Testis (tissue), 3 donors: ENCODE measurements around the gene DELE1. TPM values are rescaled to one million over a fixed set of nuclear protein-coding genes. Genes with fewer than 3 reads are reported as not detected.

ENCODE experiments used
- DNase-seq: peaks from one replicate; pipeline ENCODE4 v3.0.0-alpha.2; 2019
- H3K27ac ChIP-seq, 2 donors: fragments of 200-600 bp; sonication (generic); one replicate each; pipeline ENCODE4 v1.5.1; 2019
- H3K27me3 ChIP-seq: fragments of 200-600 bp; sonication (generic); one replicate; pipeline ENCODE4 v1.5.1; 2019
- H3K36me3 ChIP-seq: fragments of 200-600 bp; sonication (generic); one replicate; pipeline ENCODE4 v1.5.1; 2017; ENCODE audit warnings: low read depth; ENCODE audit errors: missing control alignments
- H3K4me1 ChIP-seq: fragments of 200-600 bp; sonication (generic); one replicate; pipeline ENCODE4 v1.5.1; 2019
- H3K4me3 ChIP-seq, 2 donors: fragments of 200-600 bp; sonication (generic); one replicate each; pipeline ENCODE4 v1.5.1; 2017 to 2019
- H3K9me3 ChIP-seq: fragments of 200-600 bp; sonication (generic); one replicate; pipeline ENCODE4 v1.5.1; 2017
- POLR2A ChIP-seq: fragments of 450-650 bp; IDR thresholded peaks from one replicate; pipeline ENCODE4 v1.6.1; 2017; ENCODE audit warnings: antibody characterized with exemption, mild to moderate bottlenecking, moderate library complexity
- whole genome bisulfite sequencing, 2 donors: methylation state at CpG; one replicate each; pipeline ENCODE4 v1.1.5; 2018; 5-methylcytosine and 5-hydroxymethylcytosine counted together
- intact Hi-C: fragments of 100-400 bp; cut with DNase I; formaldehyde crosslinking; loops from one replicate; pipeline ENCODE4 v1.15.1; 2023; ENCODE audit warnings: low total_unique reads
- polyA plus RNA-seq: library from polyadenylated mRNA; stranded (reverse); fragments of 350-450 nt; fragmentation: Illumina TruSeq; extraction: RNeasy Lipid Tissue Mini Kit (QIAGEN cat#74804); gene quantifications from one replicate; pipeline ENCODE4 v1.2.3, GENCODE V29; 2014; ENCODE audit warnings: low read depth, low replicate concordance; ENCODE audit not compliant: insufficient read depth
- total RNA-seq, 2 donors: library from RNA; depleted of rRNA; stranded (reverse); fragments of >200 nt; gene quantifications; one replicate each; pipeline ENCODE4 v1.2.3, GENCODE V29; 2016
- TF ChIP-seq, protein P1 (sequence below), 3 experiments: fragments of 450-650 bp in 2 of 3; fragments of 200-600 bp in 1 of 3; sonication (generic) in 1 of 3; IDR thresholded peaks; one replicate each; pipeline ENCODE4 v1.5.1; 2016 to 2019; ENCODE audit warnings: antibody characterized with exemption in 3 of 3, mild to moderate bottlenecking in 2 of 3, moderate library complexity in 1 of 3

The DELE1 gene
- total and polyA plus RNA-seq, 3 donors from 2014 or later = 51.2 to 75.8 (median 69.9) TPM

DNA sequence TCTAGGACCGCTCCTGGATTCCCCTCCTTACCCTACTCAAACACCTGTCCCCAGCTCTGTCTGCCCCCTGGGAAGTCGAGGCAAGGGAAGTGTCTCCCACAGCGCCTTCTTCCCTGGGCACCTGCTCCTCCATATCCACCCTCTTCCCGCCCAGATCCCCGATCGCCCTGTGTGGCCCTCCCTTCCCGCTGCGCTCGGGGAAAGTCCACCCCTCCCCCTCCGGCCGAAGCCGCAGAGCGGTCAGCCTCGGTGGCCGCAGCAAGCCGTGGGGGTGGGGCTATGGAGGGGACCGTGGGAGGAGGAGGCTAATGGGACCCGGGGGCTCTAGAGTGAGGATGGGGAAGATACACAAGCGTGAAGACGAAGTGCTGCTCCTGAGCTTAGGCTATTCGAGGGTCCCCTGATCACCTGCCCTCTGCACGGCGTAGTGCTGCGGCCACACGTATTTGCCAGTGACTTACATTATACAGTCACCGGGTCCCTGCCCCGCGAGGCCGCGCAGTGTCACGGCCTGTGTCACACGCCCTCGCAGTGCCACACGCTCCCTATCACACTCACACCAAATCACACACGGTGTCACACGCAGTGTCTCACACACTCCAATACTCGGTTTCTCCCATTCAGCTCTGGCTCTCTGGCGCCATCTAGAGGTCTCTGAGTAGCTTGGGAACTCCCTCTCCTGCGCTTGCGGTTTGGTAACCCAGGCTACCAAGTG, 44.8 kb upstream of the DELE1 start:
- Histone ChIP-seq H3K4me1 (peaks cover 43% of the 10 kb centered on the region), H3K27ac (no peak overlapping the region)

DNA sequence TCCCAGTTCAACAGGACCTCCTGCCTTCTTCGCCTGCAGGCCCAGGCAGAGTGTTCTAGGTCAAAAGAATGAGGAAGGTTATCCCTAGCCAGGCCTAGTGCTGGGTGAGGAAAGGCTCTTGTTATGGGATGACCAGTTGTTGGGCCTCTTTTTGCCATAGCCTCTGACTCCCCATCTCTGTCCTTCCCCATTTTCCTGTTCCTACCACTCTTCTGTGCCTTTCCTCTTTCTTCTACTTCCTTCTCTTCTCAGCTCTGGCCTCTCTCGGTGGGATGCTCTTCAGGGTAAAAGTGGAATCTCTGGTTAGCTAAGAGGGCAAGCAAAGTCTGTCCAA, 44.3 kb upstream of the DELE1 start:
- no peak for TF ChIP-seq POLR2A
- TF ChIP-seq, protein P1, sequence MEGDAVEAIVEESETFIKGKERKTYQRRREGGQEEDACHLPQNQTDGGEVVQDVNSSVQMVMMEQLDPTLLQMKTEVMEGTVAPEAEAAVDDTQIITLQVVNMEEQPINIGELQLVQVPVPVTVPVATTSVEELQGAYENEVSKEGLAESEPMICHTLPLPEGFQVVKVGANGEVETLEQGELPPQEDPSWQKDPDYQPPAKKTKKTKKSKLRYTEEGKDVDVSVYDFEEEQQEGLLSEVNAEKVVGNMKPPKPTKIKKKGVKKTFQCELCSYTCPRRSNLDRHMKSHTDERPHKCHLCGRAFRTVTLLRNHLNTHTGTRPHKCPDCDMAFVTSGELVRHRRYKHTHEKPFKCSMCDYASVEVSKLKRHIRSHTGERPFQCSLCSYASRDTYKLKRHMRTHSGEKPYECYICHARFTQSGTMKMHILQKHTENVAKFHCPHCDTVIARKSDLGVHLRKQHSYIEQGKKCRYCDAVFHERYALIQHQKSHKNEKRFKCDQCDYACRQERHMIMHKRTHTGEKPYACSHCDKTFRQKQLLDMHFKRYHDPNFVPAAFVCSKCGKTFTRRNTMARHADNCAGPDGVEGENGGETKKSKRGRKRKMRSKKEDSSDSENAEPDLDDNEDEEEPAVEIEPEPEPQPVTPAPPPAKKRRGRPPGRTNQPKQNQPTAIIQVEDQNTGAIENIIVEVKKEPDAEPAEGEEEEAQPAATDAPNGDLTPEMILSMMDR (IDR thresholded peaks at IDR 0.05) = no peak
- 0 to 4% methylated on average over 2 of the region's 2 CpGs for WGBS, 2 donors
- no peak overlapping the region for H3K27ac ChIP-seq

More for the DNA sequence above, 44.8 kb upstream of the DELE1 start:
- no peaks in the 10 kb centered on the region for H3K36me3 ChIP-seq
- TF ChIP-seq, protein P1 (IDR thresholded peaks at IDR 0.05) = peak; percentile 74 to 86 (median 76)
- no peak for TF ChIP-seq POLR2A
- intact Hi-C loops = loop anchor here (5.0 kb wide), 1 partner anchor 177 kb away; no protein-coding TSS in a partner anchor
- peak overlapping the region; percentile 57 to 63 for H3K4me3 ChIP-seq
- peak; percentile 91 for DNase-seq
- H3K9me3 ChIP-seq = no peaks in the 10 kb centered on the region
- H3K27me3 ChIP-seq = no peaks in the 10 kb centered on the region
- 0 to 1% methylated on average over 33 to 39 of the region's 40 CpGs for whole genome bisulfite sequencing, 2 donors

DNA sequence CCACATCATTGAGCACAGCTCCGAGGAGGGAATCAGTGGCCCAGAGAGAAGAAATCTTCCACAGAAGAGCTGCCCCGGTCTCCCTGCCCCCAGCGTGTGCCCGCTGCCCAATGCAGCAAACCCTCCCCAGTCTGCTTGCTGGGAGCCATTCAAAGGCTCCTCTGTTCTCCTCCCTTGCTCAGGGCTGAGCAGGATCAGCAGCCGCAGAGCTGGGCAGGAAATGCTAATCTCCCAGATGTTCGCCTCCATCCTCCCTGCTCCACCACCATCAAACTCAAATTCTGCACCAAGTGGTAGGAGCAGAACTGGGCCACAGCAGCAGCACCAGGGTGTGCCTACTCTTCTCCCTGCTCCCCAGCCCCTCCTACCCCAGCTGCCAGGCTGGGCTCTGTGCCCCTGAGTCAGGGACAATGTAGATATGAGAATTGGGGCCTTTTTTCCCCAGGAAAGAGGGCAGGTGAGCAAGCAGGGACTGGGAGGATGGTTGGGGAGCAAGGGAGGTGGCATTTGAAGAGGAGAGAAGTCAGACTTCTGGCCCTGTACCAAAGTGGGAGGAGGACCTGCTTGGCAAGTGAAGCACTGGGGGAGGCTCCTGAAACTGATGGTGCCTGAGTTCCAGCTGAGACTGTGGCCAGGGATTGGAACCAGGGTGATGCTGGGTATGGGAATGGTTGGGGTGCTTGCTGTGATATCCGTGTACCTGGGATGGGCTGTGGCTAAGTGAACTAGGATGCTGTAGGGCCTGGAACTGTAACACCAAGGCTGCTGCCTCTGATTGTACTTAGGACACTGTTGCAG, 43.5 kb upstream of the DELE1 start:
- H3K36me3 ChIP-seq = no peaks in the 10 kb centered on the region
- TF ChIP-seq, protein P1 (IDR thresholded peaks at IDR 0.05) = no peak
- TF ChIP-seq POLR2A = no peak
- H3K4me3 ChIP-seq = no peak overlapping the region
- WGBS, 2 donors = 38 to 47% methylated on average over 2 to 7 of the region's 7 CpGs
- peaks cover 37% of the 10 kb centered on the region for H3K4me1 ChIP-seq
- intact Hi-C loops = loop anchor here (5.0 to 10.0 kb wide), 2 partner anchors 75 to 178 kb away; partner anchors contain the start of gene PCDH12
- H3K27me3 ChIP-seq = no peaks in the 10 kb centered on the region
- H3K9me3 ChIP-seq = no peaks in the 10 kb centered on the region
- peak; percentile 57 for DNase-seq
- no peak overlapping the region for H3K27ac ChIP-seq

More for the DNA sequence above, 44.3 kb upstream of the DELE1 start:
- Histone ChIP-seq H3K36me3 (no peaks in the 10 kb centered on the region), H3K4me1 (peaks cover 40% of the 10 kb centered on the region), H3K27me3 (no peaks in the 10 kb centered on the region), H3K4me3 (no peak overlapping the region), H3K9me3 (no peaks in the 10 kb centered on the region)
- no peak for DNase-seq
- intact Hi-C loops = loop anchor here (5.0 kb wide), 1 partner anchor 177 kb away; no protein-coding TSS in a partner anchor

DNA sequence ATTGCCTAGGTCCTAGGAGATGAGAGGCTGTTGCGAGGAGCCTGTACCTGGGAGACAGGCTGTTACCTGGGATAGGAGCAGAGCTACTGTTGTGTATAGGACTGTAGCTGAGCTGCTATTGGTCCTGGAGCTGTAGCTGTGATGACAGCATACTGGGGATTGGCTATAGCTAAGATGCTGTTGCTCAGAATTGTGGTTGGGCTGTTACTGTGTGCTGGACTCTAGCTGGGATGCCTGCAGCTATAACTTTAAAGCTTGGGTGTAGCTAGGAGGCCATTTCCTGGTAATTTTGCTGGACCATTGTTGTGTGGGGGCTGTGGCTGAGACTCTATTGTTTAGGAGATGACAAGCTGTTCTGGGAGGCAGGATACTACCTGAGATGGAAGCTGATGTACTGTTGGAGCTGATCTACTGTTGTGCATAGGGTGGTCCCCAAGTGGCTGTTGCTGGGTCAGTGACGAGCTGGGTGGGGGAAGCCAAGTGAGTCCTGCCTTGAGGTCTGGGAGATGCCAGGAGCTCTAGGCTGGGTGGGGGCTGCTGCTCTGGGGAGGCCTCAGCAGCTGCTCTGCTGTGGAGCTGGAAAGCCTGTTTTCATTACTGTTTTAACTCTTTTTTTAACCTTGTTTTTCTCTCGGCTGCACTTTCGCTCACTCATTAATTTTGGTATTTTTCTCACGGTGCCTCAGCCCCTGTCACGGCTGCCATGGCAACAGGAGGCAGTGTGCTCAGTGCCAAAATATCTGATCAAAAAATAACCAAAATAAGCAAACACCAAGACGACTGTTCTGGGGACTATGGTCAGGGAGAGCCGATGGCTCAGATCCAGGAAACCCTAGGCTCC, 42.5 kb upstream of the DELE1 start:
- intact Hi-C loops = loop anchor here (10.0 kb wide), 1 partner anchor 74 kb away; the partner anchor contains the start of gene PCDH12
- Histone ChIP-seq H3K4me3 (no peak overlapping the region), H3K27ac (no peak overlapping the region), H3K27me3 (no peaks in the 10 kb centered on the region), H3K4me1 (peaks cover 30% of the 10 kb centered on the region), H3K36me3 (no peaks in the 10 kb centered on the region), H3K9me3 (no peaks in the 10 kb centered on the region)
- TF ChIP-seq, protein P1 (IDR thresholded peaks at IDR 0.05) = no peak
- TF ChIP-seq POLR2A = no peak
- 41 to 46% methylated on average over 7 to 8 of the region's 8 CpGs for WGBS, 2 donors
- peak; percentile 9 for DNase-seq
